Iris pigment epithelial cell (primary cell): ENCODE data around the gene TOMM34.

Experiments
- DNase-seq: peaks from one replicate; pipeline ENCODE4 v3.0.0-alpha.2; 2011; ENCODE audit warnings: low read depth

Gene TOMM34

GRCh38 chr20:44894959-44895358 lies 65.2 kb downstream of the TOMM34 start:
- DNase-seq = no peak
